HG02973 (cell line): ENCODE measurements around the gene RBX1.
"Not testable (repeated sequence)": the region's sequence is repeated elsewhere in the genome, so short reads cannot be mapped to it uniquely, and the experiment has no call there.

Experiments used
- ATAC-seq: cut with Tn5 transposase; IDR thresholded peaks from one replicate; pipeline ENCODE4 v1.9.1; 2021; ENCODE audit warnings: moderate library complexity; ENCODE audit not compliant: unreplicated experiment

Gene RBX1

DNA sequence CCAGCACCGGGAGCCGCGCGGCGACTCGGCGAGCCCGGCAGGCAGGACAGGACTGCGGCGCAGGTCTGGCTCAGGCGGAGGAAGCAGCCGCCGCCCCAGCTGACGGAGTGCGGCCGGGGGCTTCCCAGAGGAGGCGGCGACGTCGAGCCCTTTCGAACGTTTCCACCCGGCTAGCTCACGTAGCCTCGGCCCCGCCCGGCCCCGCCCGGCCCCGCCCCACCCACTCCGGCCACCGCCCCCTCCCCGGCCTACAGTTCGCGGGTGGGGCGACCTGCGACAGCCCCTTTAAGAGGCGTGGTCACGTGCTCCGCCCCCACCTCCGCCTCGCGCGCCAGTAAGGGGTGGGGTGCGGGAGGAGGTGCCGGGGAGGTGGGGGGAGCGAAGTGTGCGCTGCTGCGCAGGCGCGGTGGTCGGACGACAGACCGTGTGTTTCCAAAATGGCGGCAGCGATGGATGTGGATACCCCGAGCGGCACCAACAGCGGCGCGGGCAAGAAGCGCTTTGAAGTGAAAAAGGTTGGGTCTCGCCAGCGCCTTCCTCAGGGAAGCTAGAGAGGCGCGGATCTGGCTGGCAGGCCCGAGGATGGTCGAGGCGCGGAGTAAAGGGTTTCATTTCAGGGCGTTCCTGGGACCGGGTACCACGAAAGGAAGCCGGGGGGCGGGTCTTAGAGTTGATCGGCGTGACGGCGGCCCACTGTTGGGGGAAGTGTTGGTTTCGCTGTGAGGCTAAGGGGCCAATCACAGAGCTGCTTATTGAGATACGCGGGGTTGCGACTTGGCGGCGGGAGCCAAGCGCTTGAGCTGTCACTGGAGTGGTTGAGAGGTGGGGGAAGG, at the start of gene RBX1:
Gene RBX1 (plus strand): TSS at position 417 of the 833 bp plus-strand sequence. CDS start 21 bp downstream, at position 438.
- peak; percentile 72 for ATAC-seq

DNA sequence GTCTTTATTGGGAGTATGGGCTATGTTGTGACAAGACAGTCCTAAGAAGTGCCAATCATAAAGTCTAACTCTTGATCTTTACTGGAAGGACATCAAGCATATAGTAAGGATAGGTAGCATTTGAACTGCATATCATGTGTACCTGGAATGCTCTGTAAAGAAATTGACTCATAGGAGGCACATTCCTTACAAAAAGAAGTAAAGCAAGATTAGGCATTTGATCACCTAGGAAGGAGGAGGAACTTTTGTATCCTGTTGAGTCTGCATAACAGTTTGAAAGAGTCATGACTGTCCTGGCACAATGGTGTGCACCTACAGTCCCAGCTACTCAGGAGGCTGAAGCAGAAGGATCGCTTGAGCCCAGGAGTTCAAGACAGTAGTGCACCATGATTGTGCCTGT, 47.1 kb upstream of the RBX1 start:
- ATAC-seq: no peak

DNA sequence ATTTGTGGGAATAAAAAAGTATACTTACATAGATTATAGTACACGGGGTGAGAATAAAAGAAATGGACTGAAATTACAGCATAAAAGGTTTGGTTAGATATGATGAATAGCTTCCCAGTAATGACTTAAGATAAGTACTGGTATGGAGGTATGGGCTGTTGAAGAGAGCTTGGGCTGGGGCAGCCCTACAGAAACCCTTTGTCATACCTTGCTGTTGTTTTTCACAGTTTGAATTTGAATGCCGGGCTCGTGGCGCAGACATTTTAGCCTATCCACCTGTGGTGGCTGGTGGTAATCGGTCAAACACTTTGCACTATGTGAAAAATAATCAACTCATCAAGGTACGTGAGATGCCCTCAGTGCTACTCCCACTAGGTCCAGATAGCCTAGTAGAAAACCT, 42.3 kb upstream of the RBX1 start:
- no peak for ATAC-seq

DNA sequence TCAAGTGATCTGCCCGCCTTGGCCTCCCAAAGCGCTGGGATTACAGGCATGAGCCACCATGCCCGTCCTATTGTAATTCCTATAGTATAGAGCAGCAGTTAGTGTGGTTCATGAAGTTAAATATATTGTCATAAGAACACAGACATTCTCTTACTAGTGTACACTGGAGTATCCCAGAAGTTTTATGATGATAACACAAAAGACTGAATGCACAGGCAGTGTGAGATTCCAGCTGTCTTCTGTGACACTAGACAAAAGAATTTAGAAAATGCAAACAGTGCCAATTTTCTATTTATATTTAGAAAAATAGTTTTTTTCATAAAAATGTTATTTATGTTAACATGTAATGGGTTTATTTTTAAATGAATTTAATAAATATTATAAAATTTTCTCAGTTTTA, 39.4 kb upstream of the RBX1 start:
- ATAC-seq: no peak

DNA sequence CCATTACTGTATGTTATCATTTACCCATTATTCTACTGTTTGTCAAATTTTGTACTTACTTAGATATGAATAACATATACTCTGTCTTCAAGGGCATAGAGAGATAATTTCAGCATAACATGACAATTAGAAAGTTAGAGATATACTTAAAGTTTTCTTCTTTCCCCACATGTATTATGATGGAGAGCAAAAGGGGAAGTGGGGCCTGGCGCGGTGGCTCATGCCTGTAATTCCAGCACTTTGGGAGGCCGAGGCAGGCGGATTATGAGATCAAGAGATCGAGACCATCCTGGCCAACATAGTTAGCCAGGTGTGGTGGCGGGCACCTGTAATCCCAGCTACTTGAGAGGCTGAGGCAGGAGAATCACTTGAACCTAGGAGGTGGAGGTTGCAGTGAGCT, 38.2 kb upstream of the RBX1 start:
- not testable (repeated sequence) for ATAC-seq

DNA sequence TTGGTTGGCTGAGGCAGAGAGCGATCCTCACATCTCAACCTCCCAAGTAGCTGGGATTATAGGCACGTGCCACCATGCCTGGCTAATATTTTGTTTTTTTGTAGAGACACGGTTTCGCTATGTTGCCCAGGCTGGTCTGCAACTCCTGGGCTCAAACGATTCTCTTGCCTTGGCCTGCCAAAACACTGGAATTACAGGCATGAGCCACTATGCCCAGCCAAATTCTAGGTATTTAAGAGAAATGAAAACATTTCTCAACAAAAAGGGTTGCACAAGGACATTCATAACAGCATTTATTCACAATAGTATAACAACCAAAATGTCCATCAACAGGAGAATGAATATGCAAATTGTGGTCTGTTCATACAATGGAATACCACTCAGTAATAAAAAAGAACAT, 31.7 kb upstream of the RBX1 start:
- no peak for ATAC-seq

DNA sequence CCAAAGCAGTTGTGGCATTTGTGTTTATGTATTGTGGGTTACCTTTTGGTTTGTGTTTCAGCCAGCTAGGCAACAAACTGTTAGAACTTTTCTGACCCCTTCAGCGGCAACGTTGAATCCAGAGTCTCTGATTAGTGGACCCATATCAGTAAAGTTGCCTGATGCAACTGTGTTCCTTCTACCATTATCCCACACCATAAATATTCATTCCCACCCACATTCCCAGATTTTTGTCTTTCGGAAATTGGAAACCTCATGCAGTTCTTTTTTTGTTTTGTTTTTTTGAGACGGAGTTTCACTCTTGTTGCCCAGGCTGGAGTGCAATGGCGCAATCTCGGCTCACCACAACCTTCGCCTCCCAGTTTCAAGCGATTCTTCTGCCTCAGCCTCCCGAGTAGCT, 30.7 kb upstream of the RBX1 start:
- ATAC-seq: no peak

DNA sequence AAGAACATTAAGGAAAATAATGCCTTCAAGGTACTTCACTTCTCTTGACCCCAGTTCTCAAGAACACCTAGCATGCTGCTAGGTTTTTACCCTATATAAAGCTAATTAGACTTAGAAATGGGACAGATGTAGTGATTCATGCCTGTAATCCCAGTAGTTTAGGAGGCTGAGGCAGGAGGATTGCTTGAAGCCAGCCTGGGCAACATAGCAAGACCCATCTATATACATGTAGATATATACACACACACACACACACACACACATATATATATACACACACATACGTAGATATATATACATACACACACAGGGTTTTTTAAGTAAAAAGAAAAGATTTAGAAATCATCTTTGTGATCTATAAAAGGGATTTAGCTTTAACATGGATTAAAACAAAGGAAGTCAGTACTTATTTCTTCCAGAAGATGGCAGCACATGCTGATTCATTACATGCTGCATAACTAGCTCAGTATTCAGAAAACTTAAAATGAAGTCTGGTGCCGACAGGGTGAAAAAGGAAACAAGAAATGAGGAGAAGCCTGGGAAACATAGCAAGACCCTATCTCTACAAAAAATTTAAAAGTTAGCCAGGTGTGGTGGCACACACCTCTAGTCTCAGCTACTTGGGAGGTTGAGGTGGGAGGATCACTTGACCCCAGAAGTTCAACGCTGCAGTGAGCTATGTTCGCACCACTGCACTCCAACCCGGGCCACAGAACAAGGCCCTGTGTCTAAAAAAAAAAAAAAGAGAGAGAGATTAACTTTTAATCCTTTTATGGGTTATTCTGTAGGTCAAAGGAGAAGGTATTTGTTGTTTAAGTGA, 28.5 kb upstream of the RBX1 start:
- ATAC-seq: no peak

DNA sequence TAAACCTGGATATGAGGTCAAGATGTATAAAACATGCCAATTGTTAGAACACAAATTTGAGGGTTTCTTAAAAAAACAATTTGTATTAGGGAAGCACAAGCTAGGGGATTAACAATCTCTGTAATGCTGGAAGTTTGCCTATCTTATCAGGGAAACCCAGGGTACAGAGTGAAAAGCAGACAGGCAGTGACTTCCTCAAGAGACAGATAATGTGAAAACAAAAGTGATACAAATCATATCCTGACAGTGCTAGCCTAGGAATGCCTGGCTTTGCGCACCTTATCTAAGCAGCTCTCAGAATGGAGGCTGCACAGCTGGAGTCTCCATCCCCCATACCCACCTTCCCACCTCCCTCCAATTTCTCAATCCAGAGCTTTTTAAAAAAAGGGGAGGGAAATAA, 22.5 kb upstream of the RBX1 start:
- no peak for ATAC-seq

DNA sequence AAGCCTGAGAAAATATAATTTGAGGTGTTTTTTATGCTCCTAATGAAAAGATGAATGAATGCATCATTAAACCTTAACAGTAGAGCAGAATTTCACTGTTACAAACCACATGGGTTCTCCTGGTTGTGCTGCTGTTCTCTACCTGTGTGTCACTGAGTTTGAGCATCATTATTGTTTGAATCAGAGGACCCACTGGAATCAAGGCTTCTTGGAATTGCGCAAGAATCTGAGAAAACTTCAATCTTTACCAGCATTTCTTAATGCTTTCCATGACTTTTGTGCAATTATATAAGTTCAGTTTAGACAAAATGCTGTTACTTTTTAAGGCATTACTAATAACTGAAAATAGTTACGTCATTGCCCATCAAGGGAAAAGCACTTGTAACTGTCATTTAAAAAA, 18.8 kb upstream of the RBX1 start:
- ATAC-seq: no peak

DNA sequence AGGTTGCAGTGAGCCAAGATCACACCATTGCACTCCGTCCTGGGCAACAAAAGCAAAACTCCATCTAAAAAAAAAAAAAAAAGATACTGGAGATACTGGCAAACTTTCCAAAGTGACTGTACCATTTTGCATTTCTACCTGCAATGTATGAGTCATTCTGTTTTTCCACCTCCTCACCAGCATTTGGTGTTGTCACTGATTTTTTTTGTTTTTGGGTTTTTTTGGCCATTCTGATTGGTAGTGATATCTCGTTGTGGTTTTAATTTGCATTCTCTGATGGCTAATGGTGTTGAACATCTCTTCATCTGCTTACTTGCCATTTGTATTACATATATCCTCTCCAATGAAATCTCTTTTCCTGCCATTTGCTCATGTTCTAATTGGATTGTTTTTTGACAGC, 12.0 kb upstream of the RBX1 start:
- ATAC-seq: no peak

DNA sequence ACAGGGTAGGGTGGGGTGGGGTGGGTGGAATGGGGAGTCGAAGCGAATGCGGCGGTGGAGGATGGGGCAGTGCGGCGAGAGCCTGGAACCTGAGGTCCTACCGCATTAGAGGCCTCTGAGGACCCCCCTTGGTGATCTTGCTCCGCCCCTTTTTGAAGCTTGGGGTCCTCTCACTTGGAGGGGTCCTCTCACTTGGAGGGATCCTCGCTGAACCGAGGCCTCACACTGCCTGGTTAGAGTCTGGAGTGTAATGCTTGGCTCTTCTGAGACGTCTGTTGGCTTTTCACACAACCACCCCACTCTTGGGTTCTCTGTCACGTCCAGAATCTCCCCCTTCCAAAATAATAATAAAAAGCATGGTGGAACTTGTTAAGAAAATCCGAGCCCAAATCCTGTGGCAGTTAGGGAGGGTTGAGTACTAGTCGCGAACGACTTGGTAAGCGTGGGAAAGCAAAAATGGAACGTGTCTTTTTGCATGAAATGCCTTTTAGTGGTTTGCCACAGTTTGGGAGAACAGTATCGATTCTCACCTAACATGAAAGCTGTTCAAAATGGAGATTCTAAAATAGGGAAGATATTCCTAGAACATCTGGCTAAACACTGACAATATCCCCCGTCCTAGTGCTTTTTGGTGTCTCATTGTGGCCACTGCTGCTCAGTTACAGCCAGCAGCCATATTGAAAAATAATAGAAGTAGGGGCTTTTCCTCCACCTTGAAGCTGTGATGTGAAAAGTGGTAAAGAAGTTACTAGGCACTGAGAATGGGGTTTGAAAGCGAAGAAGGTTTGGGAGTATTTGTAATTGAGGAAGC, 822 bp downstream of the RBX1 start:
- ATAC-seq: no peak

DNA sequence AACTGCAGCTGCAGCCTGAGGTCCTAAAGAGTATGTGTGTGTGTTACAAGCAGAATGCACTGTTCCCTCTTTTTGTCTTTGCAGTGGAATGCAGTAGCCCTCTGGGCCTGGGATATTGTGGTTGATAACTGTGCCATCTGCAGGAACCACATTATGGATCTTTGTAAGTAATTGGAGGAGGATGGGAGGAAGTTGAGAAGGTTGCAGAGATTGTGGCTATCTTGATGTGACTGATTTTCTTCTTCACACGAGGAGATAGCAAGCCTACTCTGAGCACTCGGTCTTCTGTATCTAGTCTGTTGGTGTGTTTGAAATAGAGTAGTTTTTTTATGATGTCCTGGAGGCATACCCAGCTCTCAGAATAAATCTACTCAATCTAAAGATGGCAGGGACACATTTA, 2.3 kb downstream of the RBX1 start:
- no peak for ATAC-seq

DNA sequence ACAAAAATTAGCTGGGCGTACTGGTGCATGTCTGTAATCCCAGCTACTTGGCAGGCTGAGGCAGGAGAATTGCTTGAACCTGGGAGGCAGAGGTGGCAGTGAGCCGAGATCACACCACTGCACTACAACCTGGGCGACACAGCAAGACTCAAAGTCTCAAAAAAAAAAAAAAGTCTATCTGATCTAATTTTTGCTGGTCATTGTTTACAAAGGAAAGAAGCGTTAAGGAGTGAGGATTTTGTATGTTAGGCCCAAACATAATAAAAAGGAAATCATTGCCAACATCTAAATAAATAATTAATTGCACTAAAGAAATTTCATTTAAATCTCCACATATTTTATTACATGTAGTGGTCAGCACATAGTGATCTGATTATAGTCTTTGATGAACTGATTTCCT, 2.9 kb downstream of the RBX1 start:
- no peak for ATAC-seq

DNA sequence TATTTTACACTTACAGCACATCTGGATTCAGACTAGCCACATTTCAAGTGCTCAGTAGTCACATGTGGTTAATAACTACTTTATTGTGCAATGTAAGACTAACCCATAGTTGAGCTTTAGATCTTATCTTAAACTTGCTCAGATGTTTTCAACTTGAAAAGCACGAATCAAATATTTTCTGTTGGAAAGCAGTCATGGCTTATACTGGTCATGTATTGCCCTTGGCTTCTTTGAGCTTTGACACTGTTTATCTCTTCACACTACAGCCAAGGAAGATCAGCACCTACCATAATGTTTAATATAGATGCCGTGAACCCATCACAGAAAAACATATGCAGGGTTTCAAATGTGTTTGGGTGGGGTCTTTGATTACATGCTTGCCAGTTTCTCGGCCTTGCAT, 4.4 kb downstream of the RBX1 start:
- ATAC-seq: no peak

DNA sequence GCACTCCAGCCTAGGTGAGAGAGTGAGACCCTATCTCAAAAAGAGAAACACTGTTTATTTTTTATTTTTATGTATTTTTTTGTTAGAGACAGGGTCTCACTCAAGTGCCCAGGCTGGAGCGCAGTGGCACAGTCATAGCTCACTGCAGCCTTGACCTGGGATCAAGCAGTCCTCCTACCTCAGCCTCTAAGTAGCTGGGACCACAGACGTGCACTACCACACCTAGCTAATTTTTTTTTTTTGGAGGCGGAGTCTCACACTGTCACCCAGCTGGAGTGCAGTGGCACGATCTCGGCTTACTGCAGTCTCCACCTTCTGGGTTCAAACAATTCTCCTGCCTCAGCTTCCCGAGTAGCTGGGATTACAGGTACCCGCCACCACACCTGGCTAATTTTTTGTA, 6.4 kb downstream of the RBX1 start:
- ATAC-seq: no peak

DNA sequence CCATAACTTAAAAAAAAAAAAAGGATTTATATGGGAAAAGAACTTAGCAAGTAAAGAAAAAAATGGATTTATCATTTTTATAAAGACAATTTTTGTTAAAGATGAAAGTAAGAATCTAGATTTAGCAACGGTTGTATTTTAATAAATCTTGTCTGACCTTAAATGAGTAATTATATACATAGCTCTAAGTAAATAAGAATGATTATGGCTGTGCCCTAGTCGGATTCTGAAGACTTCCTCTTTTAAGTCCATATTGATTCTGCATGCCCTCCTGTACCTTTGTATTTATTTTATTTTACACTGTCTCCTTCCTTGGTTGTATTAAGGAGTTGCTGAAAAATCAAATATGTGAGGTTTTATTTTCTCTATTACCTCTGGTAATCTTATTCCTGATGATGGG, 7.1 kb downstream of the RBX1 start:
- ATAC-seq: no peak

DNA sequence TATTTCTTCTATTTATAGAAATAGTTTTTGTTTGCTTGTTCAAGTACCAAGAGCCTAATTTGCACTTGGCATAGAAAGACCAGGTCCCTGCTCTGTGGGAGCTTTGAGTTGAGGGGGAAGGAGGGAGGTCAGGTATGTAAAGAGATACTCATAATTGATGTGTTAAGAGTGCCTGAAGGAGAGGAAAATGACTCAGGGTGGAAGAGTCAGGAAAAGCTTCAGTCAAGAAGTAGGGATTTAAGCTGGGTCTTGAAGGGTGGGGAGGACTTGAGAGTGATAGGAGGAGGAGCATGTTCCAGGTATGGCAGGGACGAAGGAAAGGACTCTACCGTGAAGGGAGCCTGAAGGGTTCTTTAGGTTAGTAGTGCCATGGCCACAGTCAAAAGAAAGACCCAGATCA, 9.0 kb downstream of the RBX1 start:
- ATAC-seq: no peak

DNA sequence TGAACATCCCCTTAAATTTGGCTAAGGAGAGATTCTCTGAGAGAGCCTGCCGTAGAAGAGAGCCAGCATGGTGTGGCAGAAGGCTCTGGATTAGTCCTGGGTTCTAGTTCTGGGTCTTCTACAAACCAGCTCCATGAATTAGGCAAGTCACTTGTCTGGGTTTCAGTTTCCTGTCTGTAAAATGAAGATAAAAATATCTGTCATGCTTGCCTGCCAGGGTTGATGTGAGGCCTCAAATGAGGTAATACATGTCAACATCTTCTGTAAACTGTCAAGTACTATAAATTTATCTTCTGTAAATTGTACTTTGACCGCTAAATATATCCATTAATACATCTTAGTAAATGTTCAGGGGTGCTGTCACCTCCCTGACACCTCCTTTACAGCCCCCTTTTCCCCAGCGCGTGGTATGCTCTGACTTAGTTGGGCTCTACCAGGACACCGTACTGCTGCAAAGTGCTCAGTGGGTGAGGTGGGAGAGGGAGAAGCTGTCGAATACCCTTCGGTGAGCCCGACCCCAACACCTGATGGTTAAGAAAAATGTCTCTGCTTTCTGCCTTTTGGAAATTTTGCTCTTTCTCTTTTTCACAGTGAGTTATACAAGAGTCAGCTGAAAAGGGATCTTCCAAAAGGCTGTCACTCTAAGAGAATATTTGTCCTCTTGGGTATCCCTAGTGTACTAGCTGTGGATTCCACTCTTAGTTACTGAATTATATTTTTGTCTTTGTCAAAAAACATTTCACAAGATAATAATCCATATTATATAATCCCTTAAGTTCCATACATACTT, 15.0 kb downstream of the RBX1 start:
- ATAC-seq: no peak

DNA sequence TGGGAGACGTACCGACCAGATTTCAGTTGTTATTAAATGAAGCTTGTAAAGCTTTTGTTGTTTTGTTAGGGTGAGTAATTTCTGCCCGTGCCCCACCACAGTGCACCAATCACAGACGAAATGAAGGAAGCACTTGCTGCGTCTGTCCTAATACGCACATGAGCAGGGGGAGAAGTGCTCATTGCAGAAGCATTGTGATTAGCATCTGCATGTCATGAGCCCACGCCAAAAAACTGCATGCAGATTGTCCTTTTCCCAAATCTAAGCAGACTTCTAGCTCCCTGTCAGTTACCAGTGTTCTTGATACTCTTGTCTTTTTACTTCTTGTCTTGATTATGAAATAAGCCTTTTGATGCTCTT, 15.5 kb downstream of the RBX1 start:
- ATAC-seq: no peak
